GM21786 (cell line): ENCODE data around the gene RASA2.
"Not testable (repeated sequence)": the region's sequence is repeated elsewhere in the genome, so short reads cannot be mapped to it uniquely, and the experiment has no call there.

ENCODE experiments used
- ATAC-seq: cut with Tn5 transposase; IDR thresholded peaks from one replicate; pipeline ENCODE4 v1.9.1; 2021; ENCODE audit not compliant: unreplicated experiment

The RASA2 gene

GRCh38 chr3:141493184-141493583 is 6.4 kb downstream of the RASA2 start:
- ATAC-seq = no peak

GRCh38 chr3:141497589-141497988 is 10.8 kb downstream of the RASA2 start:
- ATAC-seq = not testable (repeated sequence)

- ATAC-seq = peak; percentile 96
Observed at GRCh38 chr3:141498598-141499223, 11.9 kb downstream of the RASA2 start.

- no peak for ATAC-seq
Observed at GRCh38 chr3:141499284-141499683, 12.5 kb downstream of the RASA2 start.

GRCh38 chr3:141499965-141500364 is 13.1 kb downstream of the RASA2 start:
- no peak for ATAC-seq

- no peak for ATAC-seq
Observed at GRCh38 chr3:141500397-141500796, 13.6 kb downstream of the RASA2 start.

GRCh38 chr3:141505166-141505565 is 18.3 kb downstream of the RASA2 start:
- no peak for ATAC-seq

- ATAC-seq = no peak
Observed at GRCh38 chr3:141506071-141506470, 19.2 kb downstream of the RASA2 start.

- no peak for ATAC-seq
Observed at GRCh38 chr3:141507392-141508066, 20.7 kb downstream of the RASA2 start.

- ATAC-seq = no peak
Observed at GRCh38 chr3:141508067-141508436, 21.2 kb downstream of the RASA2 start.

GRCh38 chr3:141511361-141511760 is 24.5 kb downstream of the RASA2 start:
- ATAC-seq = no peak

GRCh38 chr3:141514382-141514781 is 27.6 kb downstream of the RASA2 start:
- ATAC-seq = no peak

GRCh38 chr3:141519587-141519986 is 32.8 kb downstream of the RASA2 start:
- no peak for ATAC-seq

- ATAC-seq = no peak
Observed at GRCh38 chr3:141521781-141522180, 35.0 kb downstream of the RASA2 start.

GRCh38 chr3:141523615-141524375 is 37.0 kb downstream of the RASA2 start:
- no peak for ATAC-seq

- ATAC-seq = no peak
Observed at GRCh38 chr3:141524988-141525387, 38.2 kb downstream of the RASA2 start.

GRCh38 chr3:141525814-141526213 is 39.0 kb downstream of the RASA2 start:
- ATAC-seq = no peak

- ATAC-seq = no peak
Observed at GRCh38 chr3:141526709-141527108, 39.9 kb downstream of the RASA2 start.

- no peak for ATAC-seq
Observed at GRCh38 chr3:141528800-141529199, 42.0 kb downstream of the RASA2 start.

GRCh38 chr3:141529256-141529655 is 42.4 kb downstream of the RASA2 start:
- ATAC-seq = no peak

GRCh38 chr3:141529717-141530414 is 43.0 kb downstream of the RASA2 start:
- ATAC-seq = no peak

- ATAC-seq = no peak
Observed at GRCh38 chr3:141530415-141530768, 43.6 kb downstream of the RASA2 start.
